Stomach (tissue), 4 donors: ENCODE results near the gene KIRREL3.

Experiments used
- CTCF ChIP-seq, 7 experiments: fragments of 450-650 bp in 4 of 7; fragments of 200-600 bp in 3 of 7; sonication (generic) in 3 of 7; IDR thresholded peaks; one replicate each; pipeline ENCODE4 v1.5.1; 2016 to 2019; ENCODE audit warnings: antibody characterized with exemption in 7 of 7, control low read depth in 2 of 7, mild to moderate bottlenecking in 1 of 7
- POLR2A ChIP-seq, 4 donors: fragments of 450-650 bp; IDR thresholded peaks; one replicate each; pipeline ENCODE4 v1.6.1; 2016; ENCODE audit warnings: antibody characterized with exemption in 4 of 4, control low read depth in 2 of 4, mild to moderate bottlenecking in 1 of 4, moderate library complexity in 1 of 4

GRCh38 chr11:126679033-126679432 is 321.5 kb downstream of the KIRREL3 start:
- TF ChIP-seq CTCF (IDR thresholded peaks at IDR 0.05) (no peak), POLR2A (IDR thresholded peaks at IDR 0.05) (no peak)
